ENCODE measurements around the gene GEMIN7. TPM values are rescaled to one million over a fixed set of nuclear protein-coding genes. Genes with fewer than 3 reads are reported as not detected.

The GEMIN7 gene, protein sequence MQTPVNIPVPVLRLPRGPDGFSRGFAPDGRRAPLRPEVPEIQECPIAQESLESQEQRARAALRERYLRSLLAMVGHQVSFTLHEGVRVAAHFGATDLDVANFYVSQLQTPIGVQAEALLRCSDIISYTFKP
- total RNA-seq: 4.1 TPM

DNA sequence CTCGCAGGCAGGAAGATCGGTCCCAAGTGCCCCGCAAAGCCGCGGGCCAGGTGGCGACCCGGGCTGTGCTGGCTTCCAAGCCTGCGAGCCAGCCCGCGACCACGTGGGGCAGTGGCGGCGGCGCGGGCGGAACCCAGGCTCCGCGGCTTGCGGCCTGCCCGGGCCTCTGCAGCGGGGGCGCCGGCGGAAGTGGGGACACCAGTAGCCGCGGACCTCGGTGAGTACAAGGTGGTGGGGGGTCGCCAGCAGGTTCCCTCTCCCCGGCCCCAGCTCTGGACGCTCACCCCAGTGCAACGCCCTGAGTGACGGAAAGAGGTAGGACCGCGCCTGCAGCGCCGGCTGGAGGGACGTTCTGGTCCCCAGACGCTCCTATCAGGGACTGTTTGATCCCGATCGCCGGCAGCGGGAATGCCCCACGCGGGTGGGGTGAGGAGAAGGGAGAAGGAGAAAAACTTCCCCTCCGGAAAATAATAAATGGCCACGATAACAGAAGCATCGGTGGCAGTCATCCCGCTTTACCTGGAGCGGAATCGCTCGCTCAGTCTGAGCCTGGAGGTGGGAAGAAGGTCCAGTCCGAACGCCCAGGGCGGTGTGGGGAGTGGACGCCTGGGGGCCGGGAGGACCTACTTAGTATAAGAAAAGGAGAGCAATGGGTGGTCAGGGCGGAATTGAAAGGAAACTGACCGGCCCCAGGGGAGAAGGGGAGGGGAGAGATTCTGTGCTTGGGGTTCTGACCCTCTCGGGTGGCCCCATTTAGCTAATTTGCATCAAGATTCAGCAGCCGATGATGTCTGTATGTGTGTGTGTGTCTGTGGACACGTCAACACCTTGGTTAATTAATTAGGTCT lies at the start of gene GEMIN7:
Gene GEMIN7, plus strand, starts transcription at position 198 of the 848 bp plus-strand sequence. CDS start 10,855 bp downstream, outside the sequence.
- Histone ChIP-seq H3K4me3 (ENCODE audit: low read length) (peak within 1 kb of the TSS; percentile 84), H3K9me3 (ENCODE audit: low read depth, low read length) (no peaks in the 10 kb centered on the region), H3K4me1 (ENCODE audit: insufficient read depth, low read length) (peaks cover 50% of the 10 kb centered on the region), H3K27me3 (ENCODE audit: insufficient read depth, low read length) (no peaks in the 10 kb centered on the region)

DNA sequence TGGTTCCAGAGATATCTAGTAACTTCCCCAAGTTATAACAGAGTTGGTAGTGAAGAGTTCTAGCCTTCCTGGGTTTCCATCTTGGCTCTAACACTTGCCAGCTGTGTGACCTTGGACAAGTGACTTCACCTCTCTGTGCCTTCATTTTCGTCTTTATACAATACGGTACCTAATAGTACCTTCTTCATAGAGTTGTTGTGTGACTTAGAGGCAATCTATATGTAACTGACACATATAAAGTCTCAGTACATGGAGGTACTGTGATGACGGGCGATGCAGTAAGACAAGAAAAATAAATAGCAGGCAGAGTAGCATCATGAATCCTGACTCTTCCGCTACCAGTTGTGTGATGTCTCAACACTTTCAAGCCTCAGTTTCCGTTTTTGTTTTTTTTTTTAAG lies 48.2 kb upstream of the GEMIN7 start:
- no peaks in the 10 kb centered on the region for H3K4me1 ChIP-seq (ENCODE audit: insufficient read depth, low read length)
- H3K27me3 ChIP-seq (ENCODE audit: insufficient read depth, low read length): no peaks in the 10 kb centered on the region
- no peaks in the 10 kb centered on the region for H3K9me3 ChIP-seq (ENCODE audit: low read depth, low read length)
- no peak overlapping the region for H3K4me3 ChIP-seq (ENCODE audit: low read length)

DNA sequence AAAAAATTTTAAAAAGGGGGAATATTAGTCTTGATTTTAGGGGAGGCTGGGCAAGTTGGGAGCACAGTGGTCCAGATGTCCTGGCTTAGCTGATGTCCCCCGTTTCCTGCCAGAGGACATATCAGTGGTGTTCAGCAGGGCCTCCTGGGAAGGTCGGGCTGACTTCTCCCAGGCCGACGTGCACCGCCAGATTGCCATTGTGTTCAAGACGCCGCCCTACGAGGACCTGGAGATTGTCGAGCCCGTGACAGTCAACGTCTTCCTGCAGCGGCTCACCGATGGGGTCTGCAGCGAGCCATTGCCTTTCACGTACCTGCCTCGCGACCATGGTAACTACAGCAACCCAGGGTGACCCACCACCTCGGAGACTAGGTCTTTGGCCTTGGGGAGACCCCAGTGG lies 46.6 kb upstream of the GEMIN7 start:
- Histone ChIP-seq H3K4me3 (ENCODE audit: low read length) (no peak overlapping the region), H3K9me3 (ENCODE audit: low read depth, low read length) (no peaks in the 10 kb centered on the region), H3K4me1 (ENCODE audit: insufficient read depth, low read length) (no peaks in the 10 kb centered on the region), H3K27me3 (ENCODE audit: insufficient read depth, low read length) (no peaks in the 10 kb centered on the region)

DNA sequence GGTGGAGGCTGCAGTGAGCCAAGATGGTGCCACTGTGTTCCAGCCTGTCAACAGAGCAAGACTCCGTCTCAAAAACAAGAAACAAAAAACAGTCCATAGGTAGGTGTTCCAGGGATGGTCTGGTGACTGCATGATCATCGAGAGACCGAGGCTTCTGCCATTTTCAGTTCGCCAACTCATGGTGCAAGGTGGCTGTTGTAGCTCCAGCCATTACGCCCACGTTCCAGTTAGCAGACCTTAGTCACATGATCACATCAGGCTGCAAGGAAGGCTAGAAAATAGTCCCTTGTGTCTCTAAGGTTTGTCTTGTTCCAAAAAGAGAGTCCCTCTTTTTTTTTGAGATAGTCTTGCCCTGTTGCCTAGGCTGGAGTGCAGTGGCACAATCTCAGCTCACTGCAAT lies 43.3 kb upstream of the GEMIN7 start:
- Histone ChIP-seq H3K9me3 (ENCODE audit: low read depth, low read length) (no peaks in the 10 kb centered on the region), H3K4me3 (ENCODE audit: low read length) (no peak overlapping the region), H3K27me3 (ENCODE audit: insufficient read depth, low read length) (no peaks in the 10 kb centered on the region), H3K4me1 (ENCODE audit: insufficient read depth, low read length) (peaks cover 24% of the 10 kb centered on the region)

DNA sequence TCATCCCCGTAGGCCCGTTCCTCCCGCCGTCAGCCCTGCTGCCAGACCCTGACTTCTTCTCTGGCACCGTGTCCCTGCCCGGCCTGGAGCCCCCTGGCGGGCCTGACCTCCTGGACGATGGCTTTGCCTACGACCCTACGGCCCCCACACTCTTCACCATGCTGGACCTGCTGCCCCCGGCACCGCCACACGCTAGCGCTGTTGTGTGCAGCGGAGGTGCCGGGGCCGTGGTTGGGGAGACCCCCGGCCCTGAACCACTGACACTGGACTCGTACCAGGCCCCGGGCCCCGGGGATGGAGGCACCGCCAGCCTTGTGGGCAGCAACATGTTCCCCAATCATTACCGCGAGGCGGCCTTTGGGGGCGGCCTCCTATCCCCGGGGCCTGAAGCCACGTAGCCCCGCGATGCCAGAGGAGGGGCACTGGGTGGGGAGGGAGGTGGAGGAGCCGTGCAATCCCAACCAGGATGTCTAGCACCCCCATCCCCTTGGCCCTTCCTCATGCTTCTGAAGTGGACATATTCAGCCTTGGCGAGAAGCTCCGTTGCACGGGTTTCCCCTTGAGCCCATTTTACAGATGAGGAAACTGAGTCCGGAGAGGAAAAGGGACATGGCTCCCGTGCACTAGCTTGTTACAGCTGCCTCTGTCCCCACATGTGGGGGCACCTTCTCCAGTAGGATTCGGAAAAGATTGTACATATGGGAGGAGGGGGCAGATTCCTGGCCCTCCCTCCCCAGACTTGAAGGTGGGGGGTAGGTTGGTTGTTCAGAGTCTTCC lies 41.5 kb upstream of the GEMIN7 start:
- H3K4me1 ChIP-seq (ENCODE audit: insufficient read depth, low read length): peaks cover 38% of the 10 kb centered on the region

DNA sequence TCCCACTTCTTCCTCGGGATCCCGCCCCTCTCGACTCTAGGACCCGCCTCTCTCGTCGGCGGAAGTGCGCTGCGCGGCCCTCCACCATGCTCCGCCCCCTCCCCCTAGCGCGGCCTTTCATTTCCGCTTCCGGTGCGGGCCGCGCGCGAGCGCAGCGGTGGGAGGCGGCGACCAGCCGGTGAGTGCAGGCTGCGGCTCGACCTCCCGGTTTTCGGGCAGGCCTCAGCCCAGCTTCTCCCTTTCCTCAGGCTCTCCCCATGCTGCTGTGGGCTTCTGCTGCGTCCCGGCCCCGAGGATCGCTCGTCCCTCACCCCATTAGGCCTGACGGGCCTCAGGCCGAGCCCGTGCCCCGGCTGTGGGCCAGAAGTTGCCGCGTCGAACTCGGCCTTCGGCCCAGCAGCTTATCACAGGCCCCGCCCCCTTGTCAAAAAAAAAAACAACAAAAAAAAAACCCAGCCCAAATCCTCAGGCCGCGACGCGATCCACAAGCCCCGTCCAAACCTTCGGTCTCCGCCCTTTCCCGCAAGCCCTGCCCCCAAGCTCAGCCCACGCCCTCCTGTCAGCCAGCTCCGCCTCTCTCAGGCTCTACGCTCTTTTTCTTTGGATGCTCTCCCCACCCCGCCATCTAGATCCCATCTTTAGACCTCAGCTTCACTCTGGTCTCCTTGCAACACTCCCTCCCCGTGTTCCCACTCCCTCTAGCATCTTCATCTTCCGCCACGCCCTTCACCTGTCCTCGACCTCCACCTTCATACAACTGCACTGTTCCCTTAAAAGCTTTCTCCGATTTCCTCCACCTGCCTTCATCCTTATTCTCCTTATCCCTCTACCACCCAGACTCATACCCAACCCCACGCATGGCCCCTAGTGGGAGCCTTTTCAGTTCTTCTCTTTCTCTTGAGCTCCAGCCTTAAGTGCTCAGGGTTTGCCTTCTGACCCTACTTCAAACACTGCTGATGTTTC lies 39.8 kb upstream of the GEMIN7 start, which contains the start of gene CLASRP:
Gene CLASRP, plus strand, starts transcription at position 115 of the 963 bp plus-strand sequence. CDS start 1,168 bp downstream, outside the sequence.
- H3K4me3 ChIP-seq (ENCODE audit: low read length): peak within 1 kb of the TSS; percentile 98
- no peaks in the 10 kb centered on the region for H3K27me3 ChIP-seq (ENCODE audit: insufficient read depth, low read length)
- no peaks in the 10 kb centered on the region for H3K9me3 ChIP-seq (ENCODE audit: low read depth, low read length)
- peaks cover 38% of the 10 kb centered on the region for H3K4me1 ChIP-seq (ENCODE audit: insufficient read depth, low read length)

More for the DNA sequence above, 41.5 kb upstream of the GEMIN7 start:
- Histone ChIP-seq H3K4me3 (ENCODE audit: low read length) (no peak overlapping the region), H3K9me3 (ENCODE audit: low read depth, low read length) (no peaks in the 10 kb centered on the region), H3K27me3 (ENCODE audit: insufficient read depth, low read length) (no peaks in the 10 kb centered on the region)

DNA sequence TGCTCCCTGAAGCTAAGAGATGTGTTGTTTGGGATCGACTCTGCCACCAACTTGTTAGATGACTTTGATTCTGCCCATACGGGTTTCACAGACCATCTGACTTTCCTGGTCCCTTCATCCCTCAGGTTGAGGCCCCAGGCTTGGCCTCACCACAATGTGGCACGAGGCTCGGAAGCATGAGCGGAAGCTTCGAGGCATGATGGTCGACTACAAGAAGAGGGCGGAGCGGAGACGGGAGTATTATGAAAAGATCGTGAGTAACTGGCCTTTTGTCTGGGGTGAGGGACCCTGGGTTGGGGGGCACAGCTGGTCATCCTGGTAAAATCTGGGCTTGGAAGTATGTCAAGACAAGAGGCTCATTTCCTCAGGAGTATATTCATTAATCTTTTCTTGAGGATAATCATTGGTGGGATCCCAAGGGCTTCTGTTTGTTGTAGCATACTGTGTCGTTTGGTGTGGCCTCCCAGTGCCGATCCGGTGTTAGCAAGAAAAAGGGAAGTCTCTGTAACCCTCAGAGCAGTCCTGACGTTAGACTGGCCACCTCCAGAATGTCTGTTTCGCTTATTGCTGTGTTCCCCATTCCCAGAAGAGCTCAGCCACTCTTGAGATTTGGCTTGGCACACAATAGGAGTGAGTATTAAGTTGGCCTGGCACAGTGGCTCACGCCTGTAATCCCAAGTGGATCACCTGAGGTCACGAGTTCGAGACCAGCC lies 38.8 kb upstream of the GEMIN7 start:
- Histone ChIP-seq H3K4me1 (ENCODE audit: insufficient read depth, low read length) (peaks cover 45% of the 10 kb centered on the region), H3K4me3 (ENCODE audit: low read length) (peak overlapping the region; percentile 98), H3K27me3 (ENCODE audit: insufficient read depth, low read length) (no peaks in the 10 kb centered on the region), H3K9me3 (ENCODE audit: low read depth, low read length) (no peaks in the 10 kb centered on the region)

DNA sequence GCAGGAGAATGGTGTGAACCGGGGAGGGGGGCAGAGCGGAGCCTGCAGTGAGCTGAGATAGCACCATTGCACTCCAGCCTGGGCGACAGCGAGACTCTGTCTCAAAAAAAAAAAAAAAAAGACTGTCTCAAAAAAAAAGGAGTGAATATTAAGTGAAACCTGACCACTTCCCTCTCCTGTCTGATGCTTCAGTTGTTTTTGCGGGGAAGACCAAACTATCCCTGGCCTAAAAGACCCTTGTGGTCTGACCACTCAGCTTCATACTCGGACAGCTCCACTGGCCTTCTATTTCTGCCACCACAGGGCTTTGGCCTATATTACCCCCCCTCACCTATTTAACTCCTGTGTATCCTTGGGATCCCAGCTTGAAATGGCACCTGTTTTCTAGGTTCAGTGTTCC lies 37.9 kb upstream of the GEMIN7 start:
- no peaks in the 10 kb centered on the region for H3K9me3 ChIP-seq (ENCODE audit: low read depth, low read length)
- H3K4me1 ChIP-seq (ENCODE audit: insufficient read depth, low read length): peaks cover 53% of the 10 kb centered on the region
- no peak overlapping the region for H3K4me3 ChIP-seq (ENCODE audit: low read length)
- no peaks in the 10 kb centered on the region for H3K27me3 ChIP-seq (ENCODE audit: insufficient read depth, low read length)

DNA sequence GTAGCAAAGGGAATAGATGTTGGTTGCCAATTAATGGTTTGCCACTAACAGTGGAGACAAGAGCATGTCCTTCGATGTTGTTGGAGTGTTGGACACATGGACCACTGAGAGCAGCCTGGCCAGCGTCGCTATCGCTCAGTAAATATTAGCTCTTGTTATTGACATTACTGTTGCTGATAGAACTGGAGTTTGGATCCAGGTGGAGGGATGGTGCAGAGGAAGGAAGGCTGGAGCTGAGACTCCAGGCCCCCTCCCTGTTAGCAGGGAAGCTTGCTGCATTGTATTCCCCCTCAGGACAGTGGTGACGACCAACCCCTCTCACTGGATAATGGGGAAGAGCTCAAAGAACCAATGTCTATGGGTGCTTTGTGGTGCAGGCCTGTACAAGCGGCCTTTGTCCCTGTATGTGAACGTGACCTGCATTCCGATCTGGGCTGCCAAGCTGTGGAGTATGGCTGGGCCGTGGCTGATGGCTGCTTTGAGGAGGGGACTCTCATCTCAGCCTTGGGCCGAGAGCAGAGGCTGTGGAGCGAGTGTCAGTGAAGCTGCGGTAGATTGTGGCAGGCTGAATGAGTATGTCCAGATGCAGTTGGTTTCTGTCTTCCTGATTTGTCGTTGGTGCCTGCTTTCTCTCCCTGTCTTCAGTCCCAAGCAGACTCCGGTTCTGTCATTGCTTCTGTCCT lies 33.2 kb upstream of the GEMIN7 start:
- Histone ChIP-seq H3K9me3 (ENCODE audit: low read depth, low read length) (no peaks in the 10 kb centered on the region), H3K4me3 (ENCODE audit: low read length) (no peak overlapping the region), H3K27me3 (ENCODE audit: insufficient read depth, low read length) (no peaks in the 10 kb centered on the region), H3K4me1 (ENCODE audit: insufficient read depth, low read length) (peaks cover 58% of the 10 kb centered on the region)

DNA sequence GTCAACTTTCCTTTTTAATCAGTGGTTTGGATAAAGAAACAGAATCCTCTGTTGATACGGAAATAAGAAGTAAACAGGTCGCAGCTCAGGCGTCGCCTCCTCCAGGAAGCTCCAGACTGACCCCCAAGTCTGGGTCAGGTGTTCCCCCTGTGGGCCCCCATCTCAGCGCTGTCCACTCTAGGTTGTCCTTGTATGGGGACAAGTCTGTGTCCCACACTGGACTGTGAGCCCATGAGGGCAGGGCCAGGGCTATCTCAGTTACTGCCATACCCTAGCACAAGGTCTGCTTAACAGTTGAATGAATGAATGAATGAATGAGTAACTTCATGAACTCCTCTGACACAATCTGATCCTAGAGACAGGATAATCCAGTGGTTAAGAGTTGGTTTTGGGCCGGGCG lies 32.7 kb upstream of the GEMIN7 start:
- Histone ChIP-seq H3K27me3 (ENCODE audit: insufficient read depth, low read length) (no peaks in the 10 kb centered on the region), H3K4me1 (ENCODE audit: insufficient read depth, low read length) (peaks cover 58% of the 10 kb centered on the region), H3K9me3 (ENCODE audit: low read depth, low read length) (no peaks in the 10 kb centered on the region), H3K4me3 (ENCODE audit: low read length) (no peak overlapping the region)

DNA sequence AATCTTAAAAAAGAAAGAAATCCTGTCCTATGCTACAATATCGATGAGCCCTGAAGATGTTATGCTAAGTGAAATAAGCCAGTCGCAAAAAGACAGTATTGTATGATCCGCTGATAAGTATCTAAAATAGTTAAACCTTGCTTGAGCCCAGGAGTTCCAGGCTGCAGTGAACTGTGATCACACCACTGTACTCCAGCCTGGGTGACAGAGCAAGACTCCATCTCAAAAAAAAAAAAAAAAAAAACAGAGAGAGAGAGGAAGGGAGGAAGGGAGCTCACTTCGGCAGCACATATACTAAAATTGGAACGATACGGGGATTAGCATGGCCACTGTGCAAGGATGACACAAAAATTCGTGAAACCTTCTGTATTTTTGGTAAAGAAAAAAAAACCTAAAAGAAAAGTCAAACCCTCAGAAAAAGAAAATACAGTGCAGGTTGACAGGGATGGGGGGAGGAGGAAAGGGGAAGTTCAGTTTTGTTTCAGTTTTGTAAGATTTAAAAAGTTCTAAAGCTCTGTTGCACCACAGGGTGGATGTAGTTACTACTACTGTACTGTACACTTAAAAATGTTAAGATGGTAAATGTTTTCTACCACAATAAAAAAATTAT lies 31.8 kb upstream of the GEMIN7 start:
- Histone ChIP-seq H3K27me3 (ENCODE audit: insufficient read depth, low read length) (no peaks in the 10 kb centered on the region), H3K9me3 (ENCODE audit: low read depth, low read length) (no peaks in the 10 kb centered on the region), H3K4me1 (ENCODE audit: insufficient read depth, low read length) (peaks cover 52% of the 10 kb centered on the region), H3K4me3 (ENCODE audit: low read length) (peak overlapping the region; percentile 39)

DNA sequence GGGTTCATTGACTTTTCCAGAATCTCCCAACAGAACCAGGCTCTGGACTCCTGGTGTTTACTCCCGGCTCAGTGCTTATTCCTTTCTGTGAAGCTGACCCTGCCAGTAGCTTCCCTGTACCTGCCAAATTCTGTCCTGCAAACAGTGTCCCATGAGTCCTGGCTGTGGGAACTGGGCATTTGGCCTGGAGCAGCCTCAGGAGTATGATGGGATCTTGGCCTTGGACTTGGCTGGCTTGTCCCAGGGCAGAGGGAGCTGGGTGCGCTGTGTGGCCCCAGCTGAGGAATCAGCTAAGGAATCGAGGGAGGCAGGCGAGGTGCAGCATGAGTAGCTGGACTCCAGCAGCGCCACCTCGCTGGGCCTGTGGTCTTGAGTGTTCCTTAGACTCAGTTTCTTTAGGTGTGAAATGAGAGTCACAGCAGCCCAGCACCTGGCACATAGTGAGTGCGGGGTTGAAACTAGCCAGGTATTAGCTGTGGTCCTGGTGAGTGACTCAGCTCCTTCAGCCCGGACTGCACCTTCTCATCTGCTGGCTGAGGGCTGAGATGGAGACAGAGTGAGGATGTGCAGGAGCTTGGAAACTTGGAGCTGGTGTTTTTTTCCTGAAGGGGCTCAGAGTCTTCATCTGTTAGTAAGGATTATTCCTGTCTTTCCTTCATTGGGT lies 29.9 kb upstream of the GEMIN7 start:
- Histone ChIP-seq H3K9me3 (ENCODE audit: low read depth, low read length) (no peaks in the 10 kb centered on the region), H3K27me3 (ENCODE audit: insufficient read depth, low read length) (no peaks in the 10 kb centered on the region), H3K4me1 (ENCODE audit: insufficient read depth, low read length) (peaks cover 59% of the 10 kb centered on the region), H3K4me3 (ENCODE audit: low read length) (no peak overlapping the region)

DNA sequence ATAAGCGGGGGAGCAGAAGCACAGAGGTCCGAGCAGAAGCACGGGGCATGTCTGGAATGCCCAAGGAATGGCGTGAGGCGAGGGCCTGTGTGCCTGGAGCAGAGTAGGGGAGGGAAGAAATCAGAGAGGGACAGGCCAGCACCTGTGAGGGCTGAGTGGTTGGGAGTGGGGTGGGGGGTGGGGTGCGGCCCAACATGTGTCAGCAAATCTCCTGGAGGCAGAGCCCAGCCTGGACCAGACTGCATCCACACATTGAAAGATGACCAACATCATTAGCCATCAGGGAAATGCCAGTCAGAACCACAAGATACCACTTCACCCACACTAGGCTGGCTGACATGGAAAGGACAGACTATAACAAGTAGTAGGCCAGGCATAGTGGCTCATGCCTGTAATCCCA lies 29.0 kb upstream of the GEMIN7 start:
- no peaks in the 10 kb centered on the region for H3K9me3 ChIP-seq (ENCODE audit: low read depth, low read length)
- no peaks in the 10 kb centered on the region for H3K27me3 ChIP-seq (ENCODE audit: insufficient read depth, low read length)
- H3K4me3 ChIP-seq (ENCODE audit: low read length): no peak overlapping the region
- H3K4me1 ChIP-seq (ENCODE audit: insufficient read depth, low read length): peaks cover 53% of the 10 kb centered on the region

Data from mononuclear cell (primary cell).